Neural cell (in vitro differentiated cells): Measurements from ENCODE around the gene GAA.

Experiments used
- EP300 ChIP-seq: fragments of 450-650 bp; conservative IDR thresholded peaks from 2 replicates; pipeline ENCODE4 v1.6.1; 2014; ENCODE audit warnings: antibody characterized with exemption, mild to moderate bottlenecking, moderate library complexity; ENCODE audit not compliant: poor library complexity, severe bottlenecking
- EZH2 ChIP-seq: fragments of 200-600, 300-800 bp; shearing (Covaris generic), sonication (generic); IDR thresholded peaks from 2 replicates; pipeline ENCODE4 v1.6.1; 2014; ENCODE audit warnings: antibody characterized with exemption, low read length, borderline replicate concordance, mild to moderate bottlenecking; ENCODE audit not compliant: insufficient read depth, poor library complexity, severe bottlenecking
- RAD21 ChIP-seq: fragments of 450-650 bp; conservative IDR thresholded peaks from 2 replicates; pipeline ENCODE4 v1.6.1; 2014; ENCODE audit warnings: antibody characterized with exemption, mild to moderate bottlenecking, moderate library complexity
- SMC3 ChIP-seq: fragments of 450-650 bp; conservative IDR thresholded peaks from 2 replicates; pipeline ENCODE4 v1.6.1; 2014; ENCODE audit warnings: antibody characterized with exemption, mild to moderate bottlenecking, moderate library complexity; ENCODE audit not compliant: poor library complexity
- TF ChIP-seq, protein P1 (sequence below): fragments of 450-650 bp; IDR thresholded peaks from 2 replicates; pipeline ENCODE4 v1.5.1; 2014; ENCODE audit warnings: antibody characterized with exemption, mild to moderate bottlenecking, moderate library complexity; ENCODE audit not compliant: poor library complexity, severe bottlenecking

DNA sequence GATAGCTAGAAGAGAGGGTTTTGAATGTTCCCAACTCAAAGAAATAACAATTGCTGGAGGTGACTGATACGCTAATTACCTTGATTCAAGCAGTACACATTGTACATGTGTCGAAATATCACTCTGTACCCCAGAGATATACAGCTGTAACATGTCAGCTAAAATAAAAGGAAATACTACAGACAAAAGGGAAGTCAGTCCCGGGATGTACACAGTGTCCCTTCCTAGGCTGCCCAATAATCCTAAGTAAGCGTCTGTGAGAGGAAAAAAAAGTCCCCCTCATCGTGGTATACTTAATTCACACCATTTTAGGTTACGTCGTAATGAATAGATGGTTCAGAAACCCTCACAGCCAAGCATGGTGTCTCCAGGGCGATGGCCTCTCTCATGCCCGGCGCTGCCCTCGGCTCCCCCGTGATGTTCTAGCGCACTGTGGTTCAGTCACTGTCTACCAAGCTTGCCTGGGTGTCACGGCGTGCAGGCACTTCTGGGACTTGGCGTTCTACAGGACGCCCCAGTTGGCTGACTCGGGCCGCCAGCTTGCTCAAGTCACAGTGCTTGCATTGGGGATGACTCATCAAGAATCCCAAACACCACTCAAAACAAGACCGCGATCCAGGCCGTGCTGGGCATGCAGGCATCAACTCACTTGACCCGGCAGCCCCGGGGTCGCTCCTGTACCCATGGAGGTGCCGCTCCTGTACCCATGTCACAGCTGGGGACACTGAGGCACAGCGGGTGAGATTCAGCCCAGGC lies 37.4 kb upstream of the GAA start:
- no peak for TF ChIP-seq RAD21
- TF ChIP-seq, protein P1, sequence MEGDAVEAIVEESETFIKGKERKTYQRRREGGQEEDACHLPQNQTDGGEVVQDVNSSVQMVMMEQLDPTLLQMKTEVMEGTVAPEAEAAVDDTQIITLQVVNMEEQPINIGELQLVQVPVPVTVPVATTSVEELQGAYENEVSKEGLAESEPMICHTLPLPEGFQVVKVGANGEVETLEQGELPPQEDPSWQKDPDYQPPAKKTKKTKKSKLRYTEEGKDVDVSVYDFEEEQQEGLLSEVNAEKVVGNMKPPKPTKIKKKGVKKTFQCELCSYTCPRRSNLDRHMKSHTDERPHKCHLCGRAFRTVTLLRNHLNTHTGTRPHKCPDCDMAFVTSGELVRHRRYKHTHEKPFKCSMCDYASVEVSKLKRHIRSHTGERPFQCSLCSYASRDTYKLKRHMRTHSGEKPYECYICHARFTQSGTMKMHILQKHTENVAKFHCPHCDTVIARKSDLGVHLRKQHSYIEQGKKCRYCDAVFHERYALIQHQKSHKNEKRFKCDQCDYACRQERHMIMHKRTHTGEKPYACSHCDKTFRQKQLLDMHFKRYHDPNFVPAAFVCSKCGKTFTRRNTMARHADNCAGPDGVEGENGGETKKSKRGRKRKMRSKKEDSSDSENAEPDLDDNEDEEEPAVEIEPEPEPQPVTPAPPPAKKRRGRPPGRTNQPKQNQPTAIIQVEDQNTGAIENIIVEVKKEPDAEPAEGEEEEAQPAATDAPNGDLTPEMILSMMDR: no peak
- no peak for TF ChIP-seq SMC3
- TF ChIP-seq EZH2: no peak
- TF ChIP-seq EP300: no peak
